ENCODE data around the gene CABP7. TPM values are rescaled to one million over a fixed set of nuclear protein-coding genes. Genes with fewer than 3 reads are reported as not detected.
A peak's percentile ranks its signal among the peaks of the same experiment; 100 is the strongest.

The CABP7 gene
- total RNA-seq, 1 experiment from 2014 or later = 0.06 TPM

- Histone ChIP-seq H3K27ac (no peak overlapping the region), H3K4me1 (peaks cover 50% of the 10 kb centered on the region), H3K4me3 (no peak overlapping the region), H3K36me3 (no peaks in the 10 kb centered on the region), H3K27me3 (no peaks in the 10 kb centered on the region), H3K9me3 (replicated peaks) (no peaks in the 10 kb centered on the region)
- DNase-seq = no peak
Measured at GRCh38 chr22:29707471-29707870, 12.3 kb upstream of the CABP7 start.

GRCh38 chr22:29710193-29710592 is 9.6 kb upstream of the CABP7 start:
- H3K4me1 ChIP-seq = peaks cover 58% of the 10 kb centered on the region
- DNase-seq = no peak
- H3K27ac ChIP-seq = no peak overlapping the region
- no peaks in the 10 kb centered on the region for H3K9me3 ChIP-seq (replicated peaks)
- H3K4me3 ChIP-seq = no peak overlapping the region
- no peaks in the 10 kb centered on the region for H3K27me3 ChIP-seq
- H3K36me3 ChIP-seq = no peaks in the 10 kb centered on the region

- DNase-seq = peak; percentile 71 to 72
- no peaks in the 10 kb centered on the region for H3K36me3 ChIP-seq
- H3K4me1 ChIP-seq = peaks cover 61% of the 10 kb centered on the region
- no peak overlapping the region for H3K4me3 ChIP-seq
- no peak overlapping the region for H3K27ac ChIP-seq
- H3K9me3 ChIP-seq (replicated peaks) = no peaks in the 10 kb centered on the region
- no peaks in the 10 kb centered on the region for H3K27me3 ChIP-seq
Measured at GRCh38 chr22:29710922-29711593, 8.7 kb upstream of the CABP7 start.

- H3K4me1 ChIP-seq = peaks cover 61% of the 10 kb centered on the region
- no peaks in the 10 kb centered on the region for H3K9me3 ChIP-seq (replicated peaks)
- H3K4me3 ChIP-seq = no peak overlapping the region
- no peaks in the 10 kb centered on the region for H3K27me3 ChIP-seq
- DNase-seq = no peak
- H3K27ac ChIP-seq = no peak overlapping the region
- no peaks in the 10 kb centered on the region for H3K36me3 ChIP-seq
Measured at GRCh38 chr22:29712119-29712518, 7.7 kb upstream of the CABP7 start.

- DNase-seq = peak; percentile 26 to 47
- H3K4me3 ChIP-seq = no peak overlapping the region
- 0 out of 2 replicates have a peak overlapping the region, but pooled peaks have one; percentile 9 for H3K27ac ChIP-seq
- H3K36me3 ChIP-seq = no peaks in the 10 kb centered on the region
- no peaks in the 10 kb centered on the region for H3K27me3 ChIP-seq
- peaks cover 61% of the 10 kb centered on the region for H3K4me1 ChIP-seq
- no peaks in the 10 kb centered on the region for H3K9me3 ChIP-seq (replicated peaks)
Measured at GRCh38 chr22:29713156-29713727, 6.6 kb upstream of the CABP7 start.

GRCh38 chr22:29715240-29715639 is 4.6 kb upstream of the CABP7 start:
- Histone ChIP-seq H3K27ac (peak overlapping the region; percentile 52), H3K4me1 (peaks cover 55% of the 10 kb centered on the region)

GRCh38 chr22:29715705-29716104 is 4.1 kb upstream of the CABP7 start:
- DNase-seq = peak; percentile 42 to 63
- Histone ChIP-seq H3K36me3 (no peaks in the 10 kb centered on the region), H3K4me1 (peaks cover 50% of the 10 kb centered on the region), H3K27ac (peak overlapping the region; percentile 52), H3K27me3 (no peaks in the 10 kb centered on the region), H3K4me3 (no peak overlapping the region), H3K9me3 (replicated peaks) (no peaks in the 10 kb centered on the region)

More at GRCh38 chr22:29715240-29715639, 4.6 kb upstream of the CABP7 start:
- peak; percentile 90 to 94 for DNase-seq
- H3K9me3 ChIP-seq (replicated peaks) = no peaks in the 10 kb centered on the region
- H3K36me3 ChIP-seq = no peaks in the 10 kb centered on the region
- H3K4me3 ChIP-seq = no peak overlapping the region
- no peaks in the 10 kb centered on the region for H3K27me3 ChIP-seq

GRCh38 chr22:29716814-29717545 is 2.8 kb upstream of the CABP7 start:
- Histone ChIP-seq H3K9me3 (replicated peaks) (no peaks in the 10 kb centered on the region), H3K4me3 (no peak overlapping the region), H3K27me3 (no peaks in the 10 kb centered on the region), H3K4me1 (peaks cover 39% of the 10 kb centered on the region), H3K27ac (no peak overlapping the region), H3K36me3 (no peaks in the 10 kb centered on the region)
- peak; percentile 86 to 91 for DNase-seq

- H3K4me1 ChIP-seq = peaks cover 36% of the 10 kb centered on the region
- no peak overlapping the region for H3K4me3 ChIP-seq
- no peaks in the 10 kb centered on the region for H3K36me3 ChIP-seq
- H3K27ac ChIP-seq = no peak overlapping the region
- DNase-seq = no peak
- H3K9me3 ChIP-seq (replicated peaks) = no peaks in the 10 kb centered on the region
- no peaks in the 10 kb centered on the region for H3K27me3 ChIP-seq
Measured at GRCh38 chr22:29717789-29718188, 2.0 kb upstream of the CABP7 start.

GRCh38 chr22:29718949-29719898 is 579 bp upstream of the CABP7 start:
- Histone ChIP-seq H3K4me1 (peaks cover 21% of the 10 kb centered on the region), H3K27ac (no peak overlapping the region), H3K27me3 (no peaks in the 10 kb centered on the region), H3K9me3 (replicated peaks) (no peaks in the 10 kb centered on the region), H3K4me3 (no peak overlapping the region), H3K36me3 (no peaks in the 10 kb centered on the region)
- no peak for DNase-seq

- no peaks in the 10 kb centered on the region for H3K36me3 ChIP-seq
- no peak overlapping the region for H3K27ac ChIP-seq
- H3K4me3 ChIP-seq = no peak overlapping the region
- peaks cover 6% of the 10 kb centered on the region for H3K4me1 ChIP-seq
- DNase-seq = no peak
- H3K27me3 ChIP-seq = no peaks in the 10 kb centered on the region
- no peaks in the 10 kb centered on the region for H3K9me3 ChIP-seq (replicated peaks)
Measured at GRCh38 chr22:29720811-29721323, 1.1 kb downstream of the CABP7 start.

GRCh38 chr22:29722151-29722550 is 2.3 kb downstream of the CABP7 start:
- no peaks in the 10 kb centered on the region for H3K9me3 ChIP-seq (replicated peaks)
- no peak overlapping the region for H3K4me3 ChIP-seq
- no peaks in the 10 kb centered on the region for H3K4me1 ChIP-seq
- H3K27me3 ChIP-seq = no peaks in the 10 kb centered on the region
- no peak overlapping the region for H3K27ac ChIP-seq
- DNase-seq = no peak
- no peaks in the 10 kb centered on the region for H3K36me3 ChIP-seq

GRCh38 chr22:29722587-29722986 is 2.8 kb downstream of the CABP7 start:
- Histone ChIP-seq H3K4me1 (no peaks in the 10 kb centered on the region), H3K9me3 (replicated peaks) (no peaks in the 10 kb centered on the region), H3K27me3 (no peaks in the 10 kb centered on the region), H3K36me3 (no peaks in the 10 kb centered on the region), H3K27ac (no peak overlapping the region), H3K4me3 (no peak overlapping the region)
- no peak for DNase-seq

GRCh38 chr22:29723766-29724165 is 4.0 kb downstream of the CABP7 start:
- DNase-seq = no peak
- H3K27me3 ChIP-seq = no peaks in the 10 kb centered on the region

More at GRCh38 chr22:29723766-29724165, 4.0 kb downstream of the CABP7 start:
- no peak overlapping the region for H3K4me3 ChIP-seq
- no peaks in the 10 kb centered on the region for H3K4me1 ChIP-seq
- H3K36me3 ChIP-seq = no peaks in the 10 kb centered on the region
- no peak overlapping the region for H3K27ac ChIP-seq
- no peaks in the 10 kb centered on the region for H3K9me3 ChIP-seq (replicated peaks)

Measured in SJCRH30 (cell line).